ENCODE measurements around the gene PALM2AKAP2. TPM values are rescaled to one million over a fixed set of nuclear protein-coding genes. Genes with fewer than 3 reads are reported as not detected.
A peak's percentile ranks its signal among the peaks of the same experiment; 100 is the strongest.

PALM2AKAP2 gene
- 1.3 and 2.1 TPM in 2 replicates for total RNA-seq (2014; rRNA removed; shearing (Covaris generic))

GRCh38 chr9:109779711-109780452, at the start of gene PALM2AKAP2:
Gene PALM2AKAP2 (plus strand): TSS chr9:109780198. CDS start chr9:109780489, 291 bp downstream.
- DNase-seq (ENCODE audit: low spot score) = peak; percentile 41

GRCh38 chr9:109730228-109730627, 49.8 kb upstream of the PALM2AKAP2 start:
- DNase-seq (ENCODE audit: low spot score) = peak; percentile 60

- peak; percentile 59 for DNase-seq (ENCODE audit: low spot score)
These were observed 46.3 kb upstream of the PALM2AKAP2 start for GRCh38 chr9:109733690-109734089.

- DNase-seq (ENCODE audit: low spot score) = no peak
These were observed 45.2 kb upstream of the PALM2AKAP2 start for GRCh38 chr9:109734814-109735213.

- DNase-seq (ENCODE audit: low spot score) = no peak
These were observed 44.2 kb upstream of the PALM2AKAP2 start for GRCh38 chr9:109735801-109736200.

- no peak for DNase-seq (ENCODE audit: low spot score)
These were observed 42.7 kb upstream of the PALM2AKAP2 start for GRCh38 chr9:109737295-109737694.

GRCh38 chr9:109739760-109740159, 40.2 kb upstream of the PALM2AKAP2 start:
- no peak for DNase-seq (ENCODE audit: low spot score)

- DNase-seq (ENCODE audit: low spot score) = no peak
These were observed 37.1 kb upstream of the PALM2AKAP2 start for GRCh38 chr9:109742776-109743348.

- no peak for DNase-seq (ENCODE audit: low spot score)
These were observed 36.3 kb upstream of the PALM2AKAP2 start for GRCh38 chr9:109743696-109744095.

GRCh38 chr9:109745335-109746283, 34.4 kb upstream of the PALM2AKAP2 start:
- peak; percentile 73 for DNase-seq (ENCODE audit: low spot score)

- no peak for DNase-seq (ENCODE audit: low spot score)
These were observed 28.7 kb upstream of the PALM2AKAP2 start for GRCh38 chr9:109751253-109751652.

- no peak for DNase-seq (ENCODE audit: low spot score)
These were observed 26.7 kb upstream of the PALM2AKAP2 start for GRCh38 chr9:109753308-109753707.

GRCh38 chr9:109755040-109755439, 25.0 kb upstream of the PALM2AKAP2 start:
- DNase-seq (ENCODE audit: low spot score) = peak; percentile 57

- DNase-seq (ENCODE audit: low spot score) = no peak
These were observed 20.4 kb upstream of the PALM2AKAP2 start for GRCh38 chr9:109759589-109759988.

- DNase-seq (ENCODE audit: low spot score) = no peak
These were observed 14.7 kb upstream of the PALM2AKAP2 start for GRCh38 chr9:109765278-109765677.

- DNase-seq (ENCODE audit: low spot score) = no peak
These were observed 14.2 kb upstream of the PALM2AKAP2 start for GRCh38 chr9:109765830-109766229.

- DNase-seq (ENCODE audit: low spot score) = peak; percentile 58
These were observed 13.6 kb upstream of the PALM2AKAP2 start for GRCh38 chr9:109766351-109766750.

GRCh38 chr9:109767404-109767803, 12.6 kb upstream of the PALM2AKAP2 start:
- DNase-seq (ENCODE audit: low spot score) = no peak

GRCh38 chr9:109767814-109768213, 12.2 kb upstream of the PALM2AKAP2 start:
- DNase-seq (ENCODE audit: low spot score) = no peak

GRCh38 chr9:109769250-109769649, 10.7 kb upstream of the PALM2AKAP2 start:
- DNase-seq (ENCODE audit: low spot score) = no peak

- DNase-seq (ENCODE audit: low spot score) = no peak
These were observed 9.9 kb upstream of the PALM2AKAP2 start for GRCh38 chr9:109770101-109770500.

GRCh38 chr9:109771087-109771486, 8.9 kb upstream of the PALM2AKAP2 start:
- peak; percentile 56 for DNase-seq (ENCODE audit: low spot score)

Data from H4 (cell line).